Renal pelvis (tissue), 4 donors: ENCODE measurements around the gene RARG. TPM values are rescaled to one million over a fixed set of nuclear protein-coding genes. Genes with fewer than 3 reads are reported as not detected.
"Not testable (repeated sequence)": the region's sequence is repeated elsewhere in the genome, so short reads cannot be mapped to it uniquely, and the experiment has no call there.

Experiments
- DNase-seq: peaks from one replicate; pipeline ENCODE4 v3.0.0-alpha.2; 2013
- polyA plus RNA-seq, 3 donors: library from polyadenylated mRNA; unstranded; fragments of 120-200 nt; gene quantifications; one replicate each; pipeline ENCODE4 v1.2.1, GENCODE V29; 2013; ENCODE audit not compliant: insufficient read length in 3 of 3

The RARG gene
- polyA plus RNA-seq, 3 donors: 32.0 to 38.1 (median 35.7) TPM

DNA sequence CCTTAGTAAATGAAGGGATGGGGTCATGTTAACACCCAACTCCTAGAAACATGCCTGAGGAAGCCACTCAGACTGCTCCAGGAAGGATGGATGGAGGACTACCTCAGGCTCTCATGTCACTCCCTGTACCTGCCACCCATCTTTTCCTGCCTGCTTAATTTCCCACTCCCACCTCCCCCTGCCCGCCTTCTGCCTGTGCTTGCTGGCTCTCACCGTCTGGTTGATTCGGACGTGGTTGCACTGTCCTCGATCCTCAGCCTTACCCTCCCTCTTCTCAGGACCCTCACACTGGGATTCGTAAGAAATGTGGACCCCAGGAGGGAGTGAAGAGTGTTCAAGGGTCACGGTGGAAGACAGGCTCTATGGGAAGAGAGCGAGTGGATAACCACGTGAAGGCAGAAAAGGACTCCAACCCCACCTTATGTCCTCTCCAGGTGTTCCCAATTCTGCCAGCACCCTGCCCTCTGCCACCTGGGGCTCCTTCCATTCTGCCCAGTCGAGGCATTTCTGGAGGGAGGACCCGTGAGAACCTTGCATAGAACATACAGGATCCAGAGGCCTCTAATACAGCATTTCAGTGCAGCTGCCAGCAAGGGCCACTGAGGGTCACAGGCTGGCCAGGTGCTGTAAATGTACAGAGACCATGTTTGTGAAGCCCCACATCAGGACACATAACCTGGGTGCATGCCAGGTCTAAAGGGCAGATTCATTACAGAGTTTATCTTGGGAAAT lies 37.9 kb downstream of the RARG start:
- DNase-seq: no peak

GRCh38 chr12:53193040-53193439 lies 39.0 kb downstream of the RARG start:
- DNase-seq: no peak

DNA sequence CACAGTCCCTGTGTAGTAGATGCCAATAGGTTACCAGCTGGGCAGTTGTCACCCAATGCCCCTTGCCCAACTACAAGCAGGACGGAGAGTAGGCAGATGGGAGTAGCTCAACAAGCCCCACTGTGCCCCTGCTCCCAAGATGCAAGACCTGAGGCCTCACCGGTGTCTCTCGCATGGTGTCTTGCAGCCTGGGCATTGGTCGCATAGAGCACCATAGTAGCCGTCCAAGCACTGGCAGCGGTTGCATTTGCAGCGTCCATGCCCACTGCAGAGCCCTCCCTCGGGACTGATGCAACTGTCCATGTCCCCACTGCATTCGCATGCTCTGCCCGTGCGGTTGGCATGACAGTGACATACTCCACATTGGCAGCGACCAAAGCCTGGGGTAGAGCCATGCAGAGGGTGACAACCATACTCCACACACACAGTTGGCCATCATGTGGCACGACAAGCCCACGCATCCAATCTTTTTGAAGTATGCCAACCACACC lies 39.4 kb downstream of the RARG start:
- DNase-seq: no peak

DNA sequence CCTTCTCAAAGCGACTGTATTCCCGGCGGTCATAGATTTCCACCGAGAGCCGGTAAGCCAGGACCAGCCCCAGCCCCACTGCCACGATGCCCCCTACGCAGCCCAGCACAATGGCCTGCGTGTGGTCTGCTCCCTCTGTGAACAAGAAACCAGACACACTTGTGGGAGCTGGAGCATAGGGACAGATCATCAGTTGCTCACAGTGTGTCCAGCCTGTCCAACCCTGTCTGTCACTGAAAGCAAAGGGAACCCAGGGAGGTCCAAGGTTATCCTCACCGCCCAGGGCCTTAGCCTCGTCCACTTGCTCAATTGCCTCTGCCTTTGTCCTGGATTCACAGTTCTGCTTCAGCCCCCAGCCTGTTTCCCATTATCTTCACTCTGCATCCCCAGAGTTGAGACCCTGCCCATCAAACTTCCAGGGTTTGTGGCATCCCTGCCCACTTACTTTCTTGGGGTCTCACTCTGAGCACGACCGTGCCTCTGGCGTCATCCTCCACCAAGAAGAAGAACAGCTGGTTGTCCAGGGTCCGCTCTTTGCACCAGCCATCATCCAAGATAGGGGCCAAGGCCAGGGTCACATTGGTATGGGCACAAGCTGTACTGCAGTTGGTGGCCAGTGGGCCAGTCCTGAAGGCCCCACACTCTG lies 40.0 kb downstream of the RARG start:
- DNase-seq: no peak

GRCh38 chr12:53191096-53191884 lies 40.7 kb downstream of the RARG start:
- no peak for DNase-seq

DNA sequence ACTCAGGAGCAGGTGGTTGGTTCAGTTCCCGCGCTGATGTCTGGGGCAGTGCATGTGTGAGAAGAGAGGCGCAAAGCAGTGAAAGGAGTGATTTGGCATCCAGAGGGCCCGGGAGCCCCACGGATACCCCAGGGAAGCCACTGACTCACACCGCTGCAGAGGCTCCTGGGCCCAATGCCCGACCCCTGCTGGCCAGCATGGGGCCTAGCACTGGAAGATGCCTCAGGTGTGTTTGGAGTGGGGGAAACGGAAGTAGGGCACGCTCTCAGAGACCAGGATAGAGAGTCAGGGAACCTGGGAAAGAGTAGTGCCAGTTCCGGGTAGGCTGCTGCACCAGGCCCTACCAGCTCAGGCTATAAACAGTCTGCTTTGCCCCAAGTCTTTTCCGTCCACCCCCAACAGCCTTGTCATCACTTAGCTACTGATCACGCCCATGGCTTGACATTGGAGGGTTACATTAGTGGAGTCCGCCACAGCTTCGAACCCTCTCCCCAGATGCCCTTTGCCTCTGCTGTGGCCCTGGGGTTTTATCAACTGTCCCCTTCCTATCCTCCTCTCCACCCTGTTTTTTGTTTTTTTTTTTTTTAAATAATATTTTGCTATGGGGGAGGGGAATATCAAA lies 41.8 kb downstream of the RARG start:
- DNase-seq: no peak

DNA sequence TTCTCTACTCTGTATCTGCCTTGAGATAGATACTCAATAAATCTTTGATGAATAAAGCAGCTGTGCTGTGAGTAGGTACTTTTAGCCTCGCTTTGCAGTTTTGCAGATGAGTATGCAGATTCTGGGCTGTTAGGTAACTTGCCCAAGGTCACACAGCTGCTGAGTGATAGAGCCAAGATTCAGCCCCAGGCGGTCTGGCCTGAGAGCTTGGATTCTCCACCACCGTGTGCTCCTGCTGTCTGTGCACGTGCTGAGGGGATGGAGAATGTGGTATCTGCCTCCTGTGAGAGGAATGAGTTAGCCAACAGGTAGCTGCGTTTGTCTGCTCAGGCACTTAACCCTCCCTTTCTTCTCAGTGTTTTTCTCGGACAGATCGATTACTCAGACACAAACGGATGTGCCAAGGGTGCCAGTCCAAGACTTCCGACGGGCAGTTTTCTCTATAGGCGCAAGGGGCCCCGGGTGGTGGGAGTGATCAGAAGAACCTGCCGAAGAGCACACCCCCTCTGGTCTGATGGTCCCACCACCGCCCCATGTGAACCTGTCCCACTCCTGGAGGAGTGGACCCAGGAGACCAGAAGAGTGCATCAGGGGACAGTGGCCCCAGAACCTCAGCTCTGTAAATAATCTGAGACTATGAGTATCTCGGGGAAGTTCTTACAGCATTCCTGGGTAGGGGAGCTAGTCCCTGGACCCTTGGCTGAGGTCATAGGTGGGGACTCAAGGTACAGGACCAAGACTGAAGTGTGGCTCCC lies 44.7 kb downstream of the RARG start:
- no peak for DNase-seq

- no peak for DNase-seq
These were observed 45.3 kb downstream of the RARG start for GRCh38 chr12:53186745-53187144.

DNA sequence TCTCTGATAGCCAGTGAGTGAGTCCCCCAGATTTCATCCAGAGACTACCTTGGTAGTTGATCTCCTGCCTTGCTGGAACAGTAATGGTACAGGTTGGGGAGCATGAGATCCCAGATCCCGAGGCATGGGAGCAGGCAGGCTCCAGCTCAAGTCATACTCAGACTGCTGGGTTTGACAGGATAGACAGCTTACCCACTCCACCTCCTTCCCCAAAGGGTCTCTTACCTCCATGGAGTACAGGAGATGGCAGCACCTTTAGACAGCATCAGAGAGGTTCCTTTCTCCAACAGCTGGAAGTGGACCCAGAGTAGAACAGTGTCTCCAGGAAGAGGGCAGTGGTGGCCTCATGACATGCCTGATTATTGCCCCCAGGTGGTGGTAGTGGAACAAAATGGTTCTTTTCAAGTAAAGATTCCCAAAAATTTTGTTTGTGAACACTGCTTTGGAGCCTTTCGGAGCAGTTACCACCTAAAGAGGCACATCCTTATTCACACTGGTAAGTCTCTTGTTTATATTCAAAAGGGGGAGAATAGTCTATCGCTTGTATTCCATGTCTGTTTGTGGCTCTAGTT lies 46.3 kb downstream of the RARG start:
- no peak for DNase-seq

DNA sequence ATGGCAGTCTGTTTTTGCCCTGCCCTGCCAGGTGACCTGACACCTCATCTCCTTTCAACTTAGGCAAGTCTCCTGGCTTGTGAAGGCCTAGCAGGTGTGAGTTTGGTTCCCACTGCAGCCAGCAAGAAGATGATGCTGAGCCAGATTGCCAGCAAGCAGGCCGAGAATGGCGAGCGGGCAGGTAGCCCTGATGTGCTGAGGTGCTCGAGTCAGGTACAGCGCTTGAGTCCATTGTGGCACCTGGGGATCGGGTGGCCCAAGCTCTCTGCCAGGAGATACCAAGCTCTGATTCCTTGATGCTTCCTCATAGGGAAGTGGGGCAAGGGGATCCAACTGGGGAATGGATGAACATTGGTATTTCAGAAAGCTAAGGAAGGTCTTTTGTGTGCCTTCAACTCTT lies 47.2 kb downstream of the RARG start:
- DNase-seq: no peak

DNA sequence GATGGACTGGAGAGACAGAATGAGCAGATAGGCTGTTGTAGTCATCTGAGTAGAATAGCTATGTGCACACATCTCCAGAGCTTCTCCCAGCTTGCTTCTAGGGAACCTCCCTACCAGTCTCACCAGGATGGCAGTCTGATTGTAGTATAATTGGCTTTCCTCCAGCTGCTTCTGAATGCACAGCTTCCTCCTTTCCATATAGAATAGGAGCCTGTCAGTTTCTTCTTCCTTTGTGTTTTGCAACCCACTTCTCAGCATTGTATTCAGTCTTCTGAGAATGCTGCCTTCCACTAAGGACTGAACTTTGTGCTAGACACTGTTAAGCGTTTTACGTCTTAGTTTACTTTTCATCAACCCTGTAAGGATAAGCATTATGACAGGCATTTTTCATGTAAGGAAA lies 49.1 kb downstream of the RARG start:
- no peak for DNase-seq

GRCh38 chr12:53181935-53182334 lies 50.1 kb downstream of the RARG start:
- no peak for DNase-seq

DNA sequence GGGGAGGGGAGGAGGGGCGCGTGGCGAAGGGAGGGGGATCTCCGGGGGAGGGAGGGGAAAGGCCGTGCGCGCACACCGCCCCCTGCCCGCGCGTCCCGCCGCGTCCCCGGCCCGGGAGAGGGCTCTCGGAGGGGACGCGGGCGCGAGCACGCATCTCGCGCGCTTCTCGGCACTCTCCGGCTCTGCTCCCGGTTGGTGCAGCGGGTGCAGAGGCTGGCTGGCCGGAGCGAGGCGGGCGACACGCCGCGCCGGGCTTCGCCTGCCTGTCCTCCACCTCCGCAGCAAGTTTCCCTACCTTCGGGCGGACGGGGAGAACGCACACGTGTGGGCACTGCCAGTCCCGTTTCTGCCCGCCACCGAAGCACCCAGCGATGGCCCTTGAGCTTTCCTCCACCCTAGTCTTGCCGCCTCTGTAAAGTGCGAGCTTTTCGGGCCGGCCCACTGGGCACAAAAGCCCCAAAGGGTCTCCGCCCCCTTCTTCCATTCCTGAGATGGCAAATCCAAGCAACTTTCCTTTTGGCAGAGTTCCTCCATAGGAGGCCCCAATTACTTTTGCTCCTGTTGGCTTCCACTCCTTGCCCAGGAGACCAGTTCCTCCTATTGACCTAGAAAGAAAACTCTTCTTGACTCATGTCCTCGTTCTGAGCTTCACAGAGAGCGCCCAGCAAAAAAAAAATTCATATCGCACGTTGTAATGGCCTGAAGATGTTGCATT lies 50.9 kb downstream of the RARG start:
- DNase-seq: peak; percentile 81

GRCh38 chr12:53180220-53180930 lies 51.6 kb downstream of the RARG start, which contains the start of the genes CSAD and ZNF740:
Gene CSAD (minus strand): TSS chr12:53180925. CDS start chr12:53173470, 7,455 bp downstream.
Gene ZNF740 (plus strand): TSS chr12:53180722. CDS start chr12:53181984, 1,262 bp downstream.
- peak; percentile 97 for DNase-seq

DNA sequence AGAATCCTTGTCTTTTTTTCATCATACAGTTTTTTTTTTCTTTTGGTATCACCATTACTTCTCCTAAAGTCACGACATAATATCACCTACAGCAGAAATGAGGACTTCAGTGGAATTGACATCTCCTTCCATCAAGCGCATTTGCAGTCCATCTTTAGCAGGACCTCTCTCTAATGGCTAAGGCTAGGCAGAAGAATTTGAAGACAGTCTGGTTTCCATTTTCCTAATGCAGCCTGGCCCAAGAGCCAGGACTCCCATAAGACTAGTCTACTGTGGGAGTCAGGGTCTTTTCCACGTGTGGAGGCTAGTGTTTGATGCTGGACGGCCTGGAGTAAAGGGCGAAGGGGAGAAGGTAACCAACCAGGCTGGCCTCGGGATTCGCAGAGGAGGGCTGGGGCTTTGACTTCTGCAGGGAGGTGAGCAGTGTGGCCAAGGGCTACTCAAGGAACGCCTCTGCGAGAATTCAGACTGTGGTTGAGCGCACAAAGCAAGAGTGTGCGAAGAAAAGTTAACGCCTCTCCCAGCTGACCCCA lies 52.3 kb downstream of the RARG start:
- DNase-seq: no peak

DNA sequence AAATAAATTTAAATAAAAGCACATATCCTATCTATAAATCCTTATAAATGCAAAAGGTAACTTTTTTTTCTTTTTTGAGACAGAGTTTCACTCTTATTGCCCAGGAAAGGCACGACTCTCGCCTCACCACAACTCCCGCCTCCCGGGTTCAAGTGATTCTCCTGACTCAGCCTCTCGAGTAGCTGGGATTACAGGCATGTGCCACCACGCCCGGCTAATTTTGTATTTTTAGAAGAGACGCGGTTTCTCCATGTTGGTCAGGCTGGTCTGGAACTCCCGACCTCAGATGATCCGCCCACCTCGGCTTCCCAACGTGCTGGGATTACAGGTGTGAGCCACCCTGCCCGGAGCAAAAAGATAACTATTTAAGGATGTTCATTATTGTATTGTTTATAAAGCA lies 53.2 kb downstream of the RARG start:
- not testable (repeated sequence) for DNase-seq

DNA sequence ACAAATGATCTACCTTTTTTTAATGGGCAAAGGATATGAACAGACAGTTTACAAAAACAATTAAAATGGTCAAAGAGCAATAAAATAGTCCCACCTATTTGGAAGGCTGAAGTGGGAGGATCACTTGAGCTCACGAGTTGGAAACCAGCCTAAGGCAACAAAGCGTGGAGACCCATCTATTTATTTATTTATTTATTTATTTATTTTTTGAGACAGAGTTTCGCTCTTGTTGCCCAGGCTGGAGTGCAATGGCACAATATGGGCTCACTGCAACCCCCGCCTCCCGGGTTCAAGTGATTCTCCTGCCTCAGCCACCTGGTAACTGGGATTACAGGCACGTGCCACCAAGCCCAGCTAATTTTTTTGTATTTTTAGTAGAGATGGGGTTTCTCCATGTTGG lies 54.6 kb downstream of the RARG start:
- DNase-seq: not testable (repeated sequence)

DNA sequence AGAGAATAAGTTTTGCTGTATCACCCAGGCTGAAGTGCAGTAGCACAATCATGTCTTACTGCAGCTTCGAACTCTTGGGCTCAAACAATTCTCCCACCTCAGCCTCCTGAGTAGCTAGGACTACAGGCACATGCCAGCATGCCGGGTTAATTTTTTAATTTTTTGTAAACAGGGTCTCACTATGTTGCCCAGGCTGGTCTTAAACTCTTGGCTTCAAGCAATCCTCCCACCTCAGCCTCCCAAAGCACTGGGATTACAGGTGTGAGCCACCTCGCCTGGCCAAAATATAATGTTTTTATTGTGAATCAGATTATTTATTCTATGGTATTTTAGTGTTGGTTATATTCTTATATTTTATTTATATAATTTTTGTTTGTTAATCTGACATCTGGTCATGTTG lies 55.3 kb downstream of the RARG start:
- no peak for DNase-seq

- DNase-seq: no peak
These were observed 57.0 kb downstream of the RARG start for GRCh38 chr12:53174881-53175491.
